HG03139 (cell line): ENCODE results near the gene RGS9BP.
"Not testable (repeated sequence)": the region's sequence is repeated elsewhere in the genome, so short reads cannot be mapped to it uniquely, and the experiment has no call there.

Experiments
- ATAC-seq: cut with Tn5 transposase; IDR thresholded peaks from one replicate; pipeline ENCODE4 v1.9.1; 2021; ENCODE audit not compliant: unreplicated experiment

The RGS9BP gene

GRCh38 chr19:32671883-32672593 is 3.6 kb upstream of the RGS9BP start:
- no peak for ATAC-seq

GRCh38 chr19:32672841-32673240 is 2.8 kb upstream of the RGS9BP start:
- ATAC-seq = no peak

- ATAC-seq = no peak
Observed at GRCh38 chr19:32673573-32673972, 2.1 kb upstream of the RGS9BP start.

- no peak for ATAC-seq
Observed at GRCh38 chr19:32674153-32674930, 1.3 kb upstream of the RGS9BP start.

GRCh38 chr19:32674931-32675719 is 523 bp upstream of the RGS9BP start, which contains the start of gene ANKRD27:
Gene ANKRD27 (minus strand): TSS chr19:32675180. CDS start chr19:32659015, 16,165 bp downstream.
- peak; percentile 95 for ATAC-seq

GRCh38 chr19:32676186-32676894 is 692 bp downstream of the RGS9BP start:
- no peak for ATAC-seq

GRCh38 chr19:32676895-32677359 is 1.3 kb downstream of the RGS9BP start:
- no peak for ATAC-seq

GRCh38 chr19:32677657-32678056 is 2.0 kb downstream of the RGS9BP start:
- ATAC-seq = no peak

GRCh38 chr19:32680986-32681385 is 5.3 kb downstream of the RGS9BP start:
- ATAC-seq = no peak

GRCh38 chr19:32682317-32682716 is 6.7 kb downstream of the RGS9BP start:
- ATAC-seq = no peak

- ATAC-seq = no peak
Observed at GRCh38 chr19:32686847-32687475, 11.3 kb downstream of the RGS9BP start.

GRCh38 chr19:32687681-32688080 is 12.0 kb downstream of the RGS9BP start:
- no peak for ATAC-seq

GRCh38 chr19:32688311-32688710 is 12.7 kb downstream of the RGS9BP start:
- ATAC-seq = no peak

GRCh38 chr19:32691291-32691951 is 15.8 kb downstream of the RGS9BP start, which contains the start of gene NUDT19:
Gene NUDT19 (plus strand): TSS chr19:32691821. CDS start chr19:32691961, 140 bp downstream.
- ATAC-seq = peak; percentile 90

- peak; percentile 40 for ATAC-seq
Observed at GRCh38 chr19:32691952-32692726, 16.5 kb downstream of the RGS9BP start.

- ATAC-seq = no peak
Observed at GRCh38 chr19:32692727-32693061, 17.0 kb downstream of the RGS9BP start.

GRCh38 chr19:32693151-32694108 is 17.8 kb downstream of the RGS9BP start:
- not testable (repeated sequence) for ATAC-seq

GRCh38 chr19:32694316-32694715 is 18.7 kb downstream of the RGS9BP start:
- ATAC-seq = not testable (repeated sequence)
